Measurements from ENCODE around the gene POP5. TPM values are rescaled to one million over a fixed set of nuclear protein-coding genes. Genes with fewer than 3 reads are reported as not detected.

The POP5 gene
- total RNA-seq, 8 experiments from 2014 or later = 30.5 to 74.3 (median 54.4) TPM

DNA sequence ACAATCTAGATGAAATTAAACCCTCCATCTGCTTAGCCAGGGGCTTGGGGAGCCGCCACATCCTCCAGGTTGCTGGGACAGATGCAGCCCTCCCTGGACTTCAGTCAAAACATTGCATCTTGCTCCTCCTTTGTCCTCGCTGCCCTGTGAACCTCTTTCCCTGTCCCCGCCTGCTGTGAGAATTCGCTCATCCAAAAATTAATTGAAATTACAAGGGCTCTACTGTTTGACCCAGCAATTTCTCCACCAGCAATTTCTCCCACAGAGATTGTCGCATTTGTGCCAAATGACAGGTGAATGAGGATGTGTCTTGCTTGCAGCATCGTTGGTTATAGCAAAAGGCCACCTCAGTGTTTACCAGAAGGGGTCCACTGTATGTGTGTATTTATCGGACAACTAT lies 5.0 kb upstream of the POP5 start:
- 40 to 67% (median 46%) methylated on average over 1 to 6 of the region's 7 CpGs; no CpG with 5 or more reads in 5 of the 10 experiments for WGBS, 10 experiments
- no peak overlapping the region for H3K4me3 ChIP-seq
- H3K27ac ChIP-seq = no peak overlapping the region
- in situ Hi-C loops (cut with MboI; ENCODE audit: low pct_unique_long_range_greater_than_20kb in 2 of 9, low sequenced_read_pairs in 9 of 9, unreplicated experiment in 9 of 9) = loop anchor here in 3 of 9 experiments (10.0 to 25.0 kb wide), 3 partner anchors 59 to 526 kb away; partner anchors contain the start of genes UNC119B (in 3 of the 3) and CABP1 (in 1 of the 3)
- peaks cover 0 to 6% of the 10 kb centered on the region in 2 donors for H3K4me1 ChIP-seq (replicated peaks in 1 of 2)
- ATAC-seq (replicated peaks in 6 of 8) = no peak

DNA sequence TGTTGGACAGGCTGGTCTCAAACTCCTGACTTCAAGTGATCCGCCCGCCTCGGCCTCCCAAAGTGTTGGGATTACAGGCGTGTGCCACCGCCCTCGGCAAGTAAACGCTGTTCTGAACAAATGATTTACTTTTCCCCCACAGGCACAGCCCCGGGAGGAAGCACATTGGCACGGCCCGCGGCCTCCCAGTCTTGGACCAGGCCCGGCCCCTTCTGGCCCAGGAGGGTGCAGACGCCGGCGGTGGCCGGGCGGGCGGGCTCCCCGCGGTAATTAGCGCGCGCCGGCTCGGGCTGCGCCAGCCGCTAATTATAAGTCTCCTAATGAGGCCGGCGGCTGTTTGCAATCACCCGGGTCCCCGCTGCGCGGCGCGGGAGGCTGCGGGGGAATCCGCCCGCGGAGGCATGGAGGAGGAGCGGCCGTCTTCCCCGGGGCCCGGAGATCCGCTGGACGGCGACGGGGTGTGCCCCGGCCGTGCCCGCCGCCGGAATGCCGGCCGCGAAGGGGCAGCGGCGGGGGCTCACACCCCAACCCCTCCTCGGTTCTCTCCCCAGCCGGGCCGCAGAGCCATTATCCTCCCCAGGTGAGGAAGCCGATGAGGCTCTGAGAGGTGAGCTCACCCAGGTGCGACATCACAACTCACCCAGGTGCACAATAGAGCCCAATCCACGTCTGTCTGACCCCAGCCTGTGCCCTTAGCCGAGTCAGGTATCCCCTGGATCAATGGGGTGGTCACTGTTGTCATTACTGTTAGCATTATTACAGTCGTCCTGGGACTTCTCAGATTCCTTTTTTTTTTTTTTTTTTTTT lies 3.3 kb upstream of the POP5 start:
- ATAC-seq (replicated peaks in 6 of 8) = peak; percentile 6 to 35 (median 16)
- Histone ChIP-seq H3K27ac (no peak overlapping the region), H3K4me3 (peak overlapping the region; percentile 15 to 28 (median 26)), H3K4me1 (replicated peaks in 1 of 2) (peaks cover 4 to 6% of the 10 kb centered on the region in 2 donors)
- WGBS, 10 experiments = 0 to 60% (median 20%) methylated on average over 1 to 8 of the region's 65 CpGs; no CpG with 5 or more reads in 3 of the 10 experiments
- in situ Hi-C loops (cut with MboI; ENCODE audit: low pct_unique_long_range_greater_than_20kb in 2 of 9, low sequenced_read_pairs in 9 of 9, unreplicated experiment in 9 of 9) = loop anchor here in 3 of 9 experiments (10.0 to 25.0 kb wide), 3 partner anchors 60 to 528 kb away; partner anchors contain the start of genes UNC119B (in 3 of the 3) and CABP1 (in 1 of the 3)

DNA sequence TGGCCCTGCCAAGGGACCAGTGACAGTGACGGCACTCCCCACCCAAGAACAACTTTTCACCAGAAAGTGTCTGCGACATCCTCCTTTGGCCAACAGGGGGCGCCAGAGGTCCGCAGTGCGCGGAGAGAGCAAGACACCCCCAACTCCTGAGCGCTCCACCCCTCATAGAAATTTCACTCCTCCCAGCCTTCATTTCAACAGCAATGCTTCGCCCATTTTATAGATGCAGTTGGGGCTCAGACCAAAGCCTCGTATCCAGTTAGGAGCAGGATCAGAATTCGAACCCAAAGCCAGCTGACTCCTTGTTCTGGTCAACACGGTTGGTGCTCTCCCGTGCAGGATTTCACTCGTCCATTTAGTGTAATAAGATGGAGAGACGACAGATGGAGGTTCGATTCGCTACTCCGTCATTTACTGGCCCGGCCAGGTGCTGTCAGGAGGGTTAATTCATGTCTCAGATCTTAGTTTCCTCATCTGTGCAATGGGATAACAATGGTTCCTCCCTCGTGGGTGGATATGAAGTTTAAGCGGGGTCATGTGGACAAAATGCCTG lies 2.4 kb upstream of the POP5 start:
- in situ Hi-C loops (cut with MboI; ENCODE audit: low pct_unique_long_range_greater_than_20kb in 2 of 9, low sequenced_read_pairs in 9 of 9, unreplicated experiment in 9 of 9) = loop anchor here in 3 of 9 experiments (10.0 to 25.0 kb wide), 3 partner anchors 61 to 529 kb away; partner anchors contain the start of genes UNC119B (in 3 of the 3) and CABP1 (in 1 of the 3)
- no peak overlapping the region for H3K4me3 ChIP-seq
- H3K4me1 ChIP-seq (replicated peaks in 1 of 2) = peaks cover 4 to 6% of the 10 kb centered on the region in 2 donors
- WGBS, 10 experiments = 7 to 63% (median 22%) methylated on average over 3 to 18 of the region's 20 CpGs
- no peak overlapping the region for H3K27ac ChIP-seq
- peak in 3 of 8 experiments; percentile 6 to 16 (median 12) for ATAC-seq (replicated peaks in 6 of 8)

DNA sequence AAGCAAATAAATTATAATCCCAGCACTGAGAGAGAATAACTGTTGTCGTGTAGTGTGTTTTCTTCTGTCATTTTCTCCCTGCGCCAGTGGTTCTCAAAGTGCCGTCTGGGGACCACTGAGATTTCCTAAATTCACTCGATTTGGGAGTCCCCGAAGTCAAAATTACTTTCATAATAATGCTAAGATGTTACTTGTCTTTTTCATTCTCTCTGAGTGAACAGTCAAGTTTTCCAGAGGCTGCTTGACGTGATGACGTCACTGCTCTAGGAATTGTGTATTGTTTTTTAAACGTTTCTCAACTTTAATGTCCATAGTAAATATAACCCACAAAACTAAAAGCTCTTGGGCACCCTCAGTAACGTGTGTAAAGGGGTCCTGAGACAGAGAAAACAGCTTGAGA lies 796 bp upstream of the POP5 start:
- in situ Hi-C loops (cut with MboI; ENCODE audit: low pct_unique_long_range_greater_than_20kb in 2 of 9, low sequenced_read_pairs in 9 of 9, unreplicated experiment in 9 of 9) = loop anchor here in 3 of 9 experiments (10.0 to 25.0 kb wide), 3 partner anchors 63 to 530 kb away; partner anchors contain the start of genes UNC119B (in 3 of the 3) and CABP1 (in 1 of the 3)
- WGBS, 10 experiments = 5 to 80% (median 54%) methylated on average over 3 to 9 of the region's 9 CpGs
- peaks cover 4 to 6% of the 10 kb centered on the region in 2 donors for H3K4me1 ChIP-seq (replicated peaks in 1 of 2)
- H3K4me3 ChIP-seq = peak overlapping the region in 4 of 5 donors; percentile 67 to 96 (median 76)
- no peak for ATAC-seq (replicated peaks in 6 of 8)
- no peak overlapping the region for H3K27ac ChIP-seq

DNA sequence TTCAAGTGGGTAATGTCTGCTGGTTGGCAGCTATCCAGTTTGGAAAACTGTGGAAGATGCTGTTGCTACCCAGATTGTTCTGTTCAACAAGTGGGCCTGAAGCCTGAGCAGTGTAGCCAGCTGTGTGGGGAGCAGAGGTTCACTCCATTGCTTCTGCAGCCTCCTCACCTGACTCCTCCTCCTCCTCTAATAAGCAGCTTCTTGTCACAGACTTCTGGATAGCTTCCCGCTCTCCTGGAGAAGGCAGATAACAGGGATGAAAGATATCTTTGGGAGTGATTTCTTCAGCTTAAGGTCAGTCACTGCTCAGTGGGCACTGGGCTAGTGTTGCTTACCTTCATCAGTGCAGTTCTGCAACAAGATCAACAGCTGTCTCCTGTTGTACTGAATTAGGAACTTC lies 2.0 kb downstream of the POP5 start:
- in situ Hi-C loops (cut with MboI; ENCODE audit: low pct_unique_long_range_greater_than_20kb in 2 of 9, low sequenced_read_pairs in 9 of 9, unreplicated experiment in 9 of 9) = loop anchor here in 1 of 9 experiments (25.0 kb wide), 1 partner anchor 533 kb away; no protein-coding TSS in a partner anchor
- ATAC-seq (replicated peaks in 6 of 8) = no peak
- WGBS, 10 experiments = 83% methylated on average over 1 of the region's 1 CpG; no CpG with 5 or more reads in 9 of the 10 experiments
- no peak overlapping the region for H3K4me3 ChIP-seq
- peaks cover 4 to 6% of the 10 kb centered on the region in 2 donors for H3K4me1 ChIP-seq (replicated peaks in 1 of 2)
- no peak overlapping the region for H3K27ac ChIP-seq

DNA sequence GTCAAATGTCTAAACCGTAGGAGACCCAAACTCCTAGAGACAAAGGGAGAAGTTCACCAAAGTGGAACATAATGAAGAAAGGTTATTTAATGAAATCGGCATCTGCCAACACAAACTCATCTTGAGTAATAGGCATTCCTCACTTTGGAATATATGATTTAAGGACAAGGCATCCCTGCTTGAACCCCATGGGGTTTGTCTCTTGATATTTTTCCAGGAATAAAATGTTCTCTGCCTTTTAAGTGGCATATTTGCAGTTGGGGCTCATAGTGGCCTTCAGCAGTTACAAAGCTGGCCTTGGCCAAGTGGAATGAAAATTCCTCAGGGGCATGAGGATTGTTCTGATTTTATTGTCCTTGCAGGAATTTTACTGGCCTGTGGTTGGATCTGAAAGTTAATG lies 7.1 kb downstream of the POP5 start:
- WGBS, 10 experiments = 75 to 100% (median 90%) methylated on average over 2 of the region's 2 CpGs; no CpG with 5 or more reads in 3 of the 10 experiments
- no peak overlapping the region for H3K4me3 ChIP-seq

DNA sequence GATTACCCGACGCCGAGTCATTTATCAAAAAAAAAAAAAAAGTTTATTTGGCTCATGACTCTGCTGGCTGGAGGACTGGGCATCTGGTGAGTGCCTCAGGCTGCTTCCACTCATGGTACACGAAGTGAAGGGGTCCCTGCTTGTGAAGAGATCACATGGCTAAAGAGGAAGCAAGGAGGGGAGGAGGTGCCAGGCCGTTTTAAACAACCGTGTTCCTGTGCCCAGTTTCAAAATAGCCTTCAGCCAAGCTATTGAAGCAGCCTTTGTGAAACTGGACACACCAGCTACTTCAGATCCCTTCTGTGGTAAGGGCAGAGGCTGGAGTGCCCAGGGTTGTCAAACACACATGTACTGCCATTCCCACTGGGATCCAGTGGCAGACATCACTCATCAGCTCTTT lies 7.6 kb downstream of the POP5 start:
- Histone ChIP-seq H3K4me3 (no peak overlapping the region), H3K27ac (no peak overlapping the region), H3K4me1 (replicated peaks in 1 of 2) (no peaks in the 10 kb centered on the region)
- in situ Hi-C loops (cut with MboI; ENCODE audit: low pct_unique_long_range_greater_than_20kb in 2 of 9, low sequenced_read_pairs in 9 of 9, unreplicated experiment in 9 of 9) = no loop called here
- no peak for ATAC-seq (replicated peaks in 6 of 8)
- WGBS, 10 experiments = 73 to 100% (median 96%) methylated on average over 1 to 6 of the region's 6 CpGs; no CpG with 5 or more reads in 1 of the 10 experiments

More for the DNA sequence above, 7.1 kb downstream of the POP5 start:
- H3K27ac ChIP-seq = no peak overlapping the region
- no peak for ATAC-seq (replicated peaks in 6 of 8)
- H3K4me1 ChIP-seq (replicated peaks in 1 of 2) = no peaks in the 10 kb centered on the region
- in situ Hi-C loops (cut with MboI; ENCODE audit: low pct_unique_long_range_greater_than_20kb in 2 of 9, low sequenced_read_pairs in 9 of 9, unreplicated experiment in 9 of 9) = no loop called here

DNA sequence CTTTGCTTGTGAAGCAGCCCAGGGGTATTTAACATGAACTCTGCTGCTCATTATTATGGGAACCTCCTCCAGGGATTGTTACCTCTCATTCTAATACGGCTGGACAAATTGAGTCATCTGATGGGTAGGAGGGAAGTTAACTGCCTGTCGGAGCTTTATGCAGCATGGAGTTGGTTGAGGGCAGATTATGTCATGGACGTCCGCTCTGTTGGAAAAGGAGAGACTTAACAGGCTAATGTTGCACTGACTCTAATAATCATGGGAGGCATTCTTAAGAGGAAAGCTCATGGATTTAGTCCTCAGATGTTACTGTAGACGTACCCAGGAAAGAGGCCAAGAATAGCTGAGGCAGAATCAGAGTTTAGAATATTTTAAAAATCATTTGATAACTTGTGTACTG lies 9.9 kb downstream of the POP5 start:
- no peaks in the 10 kb centered on the region for H3K4me1 ChIP-seq (replicated peaks in 1 of 2)
- WGBS, 10 experiments = 58 to 100% (median 86%) methylated on average over 1 to 4 of the region's 5 CpGs; no CpG with 5 or more reads in 2 of the 10 experiments
- no peak overlapping the region for H3K4me3 ChIP-seq
- in situ Hi-C loops (cut with MboI; ENCODE audit: low pct_unique_long_range_greater_than_20kb in 2 of 9, low sequenced_read_pairs in 9 of 9, unreplicated experiment in 9 of 9) = no loop called here
- H3K27ac ChIP-seq = no peak overlapping the region
- ATAC-seq (replicated peaks in 6 of 8) = no peak

DNA sequence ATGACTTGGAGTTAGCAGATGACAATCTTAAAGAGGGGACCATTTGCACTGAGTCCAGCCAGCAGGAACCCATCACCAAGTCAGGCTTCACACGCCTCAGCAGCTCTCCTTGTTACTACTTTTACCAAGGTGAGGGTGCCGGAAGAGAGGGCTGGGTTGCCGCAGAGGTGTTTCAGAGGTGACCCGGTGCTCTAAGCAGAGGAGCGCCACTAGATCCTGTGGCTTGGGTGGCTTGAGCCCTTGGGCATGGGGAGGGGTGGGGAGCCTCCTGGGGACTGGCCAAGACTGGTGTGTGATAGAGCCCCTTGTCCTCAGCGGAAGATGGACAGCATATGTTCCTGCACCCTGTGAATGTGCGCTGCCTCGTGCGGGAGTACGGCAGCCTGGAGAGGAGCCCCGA lies 17.7 kb downstream of the POP5 start:
- no peak for ATAC-seq (replicated peaks in 6 of 8)
- 78 to 100% (median 100%) methylated on average over 1 to 4 of the region's 11 CpGs; no CpG with 5 or more reads in 5 of the 10 experiments for WGBS, 10 experiments
- in situ Hi-C loops (cut with MboI; ENCODE audit: low pct_unique_long_range_greater_than_20kb in 2 of 9, low sequenced_read_pairs in 9 of 9, unreplicated experiment in 9 of 9) = no loop called here
- Histone ChIP-seq H3K27ac (no peak overlapping the region), H3K4me3 (no peak overlapping the region), H3K4me1 (replicated peaks in 1 of 2) (no peaks in the 10 kb centered on the region)

DNA sequence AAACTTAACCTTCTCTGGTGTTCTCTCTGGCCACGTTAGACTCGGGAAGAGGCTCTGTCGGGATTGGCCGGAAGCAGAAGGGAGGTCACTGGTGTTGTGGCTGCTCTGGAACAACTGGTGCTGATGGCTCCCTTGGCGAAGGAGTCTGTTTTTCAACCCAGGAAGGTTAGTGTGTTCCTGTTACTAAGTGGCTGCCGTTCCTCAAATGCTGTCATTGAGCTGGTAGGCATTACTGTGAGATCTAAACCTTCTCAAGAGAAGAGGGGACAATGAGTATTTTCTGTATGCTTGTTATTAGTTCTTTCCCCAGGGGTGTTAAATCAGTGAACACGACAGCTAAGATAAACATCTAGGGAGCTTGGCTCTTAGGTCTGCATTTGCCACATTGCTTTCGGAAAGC lies 18.3 kb downstream of the POP5 start:
- no peak overlapping the region for H3K4me3 ChIP-seq
- no peak overlapping the region for H3K27ac ChIP-seq
- in situ Hi-C loops (cut with MboI; ENCODE audit: low pct_unique_long_range_greater_than_20kb in 2 of 9, low sequenced_read_pairs in 9 of 9, unreplicated experiment in 9 of 9) = no loop called here
- 40 to 100% (median 89%) methylated on average over 1 to 8 of the region's 8 CpGs; no CpG with 5 or more reads in 1 of the 10 experiments for WGBS, 10 experiments
- no peak for ATAC-seq (replicated peaks in 6 of 8)
- no peaks in the 10 kb centered on the region for H3K4me1 ChIP-seq (replicated peaks in 1 of 2)

DNA sequence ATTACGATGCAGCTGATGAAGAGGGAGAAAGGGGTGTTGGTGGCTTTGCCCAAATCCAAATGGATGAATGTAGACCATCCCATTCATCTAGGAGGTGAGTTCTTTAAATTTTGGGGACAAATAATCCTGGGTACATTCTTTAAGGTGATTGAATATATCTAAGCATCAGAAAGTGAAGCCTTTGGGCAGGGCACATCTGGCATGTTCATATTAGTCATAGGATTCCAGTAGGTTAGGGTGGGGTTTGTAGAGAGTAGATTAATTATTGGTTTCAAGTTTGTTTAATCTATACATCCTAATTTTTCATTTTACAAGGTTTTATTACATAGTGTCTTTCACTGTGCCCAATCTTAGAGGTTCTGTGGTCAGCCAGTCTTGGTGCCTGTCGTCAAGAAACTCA lies 23.6 kb downstream of the POP5 start:
- Histone ChIP-seq H3K4me1 (replicated peaks in 1 of 2) (no peaks in the 10 kb centered on the region), H3K27ac (no peak overlapping the region), H3K4me3 (no peak overlapping the region)
- 92 to 100% (median 100%) methylated on average over 1 to 2 of the region's 2 CpGs; no CpG with 5 or more reads in 1 of the 10 experiments for WGBS, 10 experiments
- peak in 2 of 8 experiments; percentile 52 to 57 for ATAC-seq (replicated peaks in 6 of 8)
- in situ Hi-C loops (cut with MboI; ENCODE audit: low pct_unique_long_range_greater_than_20kb in 2 of 9, low sequenced_read_pairs in 9 of 9, unreplicated experiment in 9 of 9) = no loop called here

DNA sequence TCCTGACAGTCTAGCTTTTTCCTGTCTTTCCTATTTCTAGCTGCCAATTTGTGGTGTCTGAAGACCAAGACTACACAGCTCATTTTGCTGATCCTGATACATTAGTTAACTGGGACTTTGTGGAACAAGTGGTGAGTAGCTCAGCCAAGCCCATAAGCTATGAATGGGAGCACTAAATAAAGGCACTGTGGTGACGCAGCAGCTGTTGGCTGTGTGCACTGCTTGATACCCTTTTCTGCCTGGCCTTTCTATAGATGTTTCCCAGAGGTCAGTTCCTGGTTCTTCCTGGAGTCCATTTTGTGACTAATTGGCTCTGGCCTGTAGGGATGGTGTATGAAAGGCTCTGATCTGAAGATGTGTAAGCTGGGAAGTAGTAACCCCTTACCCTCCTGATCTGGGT lies 26.5 kb downstream of the POP5 start:
- Histone ChIP-seq H3K4me1 (replicated peaks in 1 of 2) (no peaks in the 10 kb centered on the region), H3K27ac (no peak overlapping the region), H3K4me3 (no peak overlapping the region)
- no peak for ATAC-seq (replicated peaks in 6 of 8)
- WGBS, 10 experiments = 89 to 100% (median 100%) methylated on average over 1 of the region's 1 CpG; no CpG with 5 or more reads in 7 of the 10 experiments
- in situ Hi-C loops (cut with MboI; ENCODE audit: low pct_unique_long_range_greater_than_20kb in 2 of 9, low sequenced_read_pairs in 9 of 9, unreplicated experiment in 9 of 9) = no loop called here

DNA sequence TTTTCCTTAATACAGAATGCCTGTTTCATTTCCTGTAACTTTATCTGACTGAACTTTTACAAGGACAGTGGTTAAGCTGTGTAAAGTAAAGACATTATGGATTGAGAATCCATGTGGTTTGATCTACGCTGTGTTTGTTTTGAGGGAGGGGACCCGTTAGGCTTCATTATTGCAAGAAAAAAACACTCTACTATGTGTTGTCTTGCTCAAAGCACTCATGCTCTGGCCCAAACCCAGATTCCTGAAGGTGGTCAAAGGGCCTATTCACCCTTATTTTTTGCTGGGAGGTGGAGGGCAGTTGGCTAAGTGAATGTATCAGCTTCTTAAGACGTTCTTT lies 35.2 kb downstream of the POP5 start:
- no peak overlapping the region for H3K27ac ChIP-seq
- no peaks in the 10 kb centered on the region for H3K4me1 ChIP-seq (replicated peaks in 1 of 2)
- no peak overlapping the region for H3K4me3 ChIP-seq
- ATAC-seq (replicated peaks in 6 of 8) = peak in 1 of 8 experiments; percentile 85
- WGBS, 10 experiments = 25 to 100% (median 95%) methylated on average over 1 to 3 of the region's 3 CpGs; no CpG with 5 or more reads in 2 of the 10 experiments
- in situ Hi-C loops (cut with MboI; ENCODE audit: low pct_unique_long_range_greater_than_20kb in 2 of 9, low sequenced_read_pairs in 9 of 9, unreplicated experiment in 9 of 9) = no loop called here

Data from motor neuron (in vitro differentiated cells).